ENCODE data around the gene TMEM123.

The TMEM123 gene

DNA sequence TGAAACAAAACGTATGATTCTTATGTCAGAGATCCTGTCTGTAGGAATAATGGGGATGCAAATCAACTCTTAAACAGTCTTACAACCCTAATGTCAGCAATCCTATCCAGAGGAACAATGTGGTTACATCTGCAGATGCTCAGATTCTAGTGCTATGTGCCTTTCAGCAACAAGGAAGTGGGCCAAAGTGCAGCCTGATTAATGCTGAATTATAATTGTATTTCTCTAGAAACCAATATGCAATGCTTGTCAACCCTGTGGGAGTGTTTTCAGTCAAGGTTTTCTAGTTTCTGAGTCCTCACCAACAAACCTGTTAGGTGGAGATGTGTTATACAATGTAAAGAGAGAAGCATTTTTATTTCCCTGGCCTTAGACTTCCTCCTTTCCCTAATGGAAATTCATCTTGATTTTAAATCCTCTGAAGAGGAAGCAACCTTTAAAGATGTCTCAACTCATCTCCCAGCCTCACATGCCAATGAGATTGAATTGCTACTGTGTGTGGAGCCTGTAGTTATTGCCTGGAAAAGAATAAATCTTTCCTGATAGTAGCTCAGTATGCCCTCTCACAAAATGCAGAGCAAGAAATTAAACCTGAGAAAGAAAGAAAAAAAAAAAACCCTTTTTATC is 26.2 kb upstream of the TMEM123 start:
- Mint-ChIP-seq H3K9me3 (no peaks in the 10 kb centered on the region), H3K27me3 (ENCODE audit: low read depth, poor library complexity) (peaks cover 3% of the 10 kb centered on the region), H3K27ac (no peak overlapping the region), H3K36me3 (ENCODE audit: low read depth) (no peaks in the 10 kb centered on the region), H3K4me3 (no peak overlapping the region), H3K4me1 (peaks cover 18% of the 10 kb centered on the region)
- no peak for DNase-seq
- TF ChIP-seq CTCF (IDR thresholded peaks at IDR 0.05), result no peak

GRCh38 chr11:102476812-102477211 is 24.2 kb upstream of the TMEM123 start:
- no peaks in the 10 kb centered on the region for H3K36me3 Mint-ChIP-seq (ENCODE audit: low read depth)
- H3K4me3 Mint-ChIP-seq, result no peak overlapping the region
- no peak for TF ChIP-seq CTCF (IDR thresholded peaks at IDR 0.05)
- no peak for DNase-seq
- peak overlapping the region; percentile 96 for H3K27ac Mint-ChIP-seq
- no peaks in the 10 kb centered on the region for H3K9me3 Mint-ChIP-seq
- peaks cover 18% of the 10 kb centered on the region for H3K4me1 Mint-ChIP-seq
- peaks cover 3% of the 10 kb centered on the region for H3K27me3 Mint-ChIP-seq (ENCODE audit: low read depth, poor library complexity)

GRCh38 chr11:102476069-102476468 is 23.5 kb upstream of the TMEM123 start:
- H3K27me3 Mint-ChIP-seq (ENCODE audit: low read depth, poor library complexity), result no peaks in the 10 kb centered on the region
- no peaks in the 10 kb centered on the region for H3K36me3 Mint-ChIP-seq (ENCODE audit: low read depth)
- no peak for DNase-seq
- H3K4me3 Mint-ChIP-seq, result no peak overlapping the region
- peak overlapping the region; percentile 96 for H3K27ac Mint-ChIP-seq
- no peaks in the 10 kb centered on the region for H3K9me3 Mint-ChIP-seq
- peaks cover 18% of the 10 kb centered on the region for H3K4me1 Mint-ChIP-seq
- no peak for TF ChIP-seq CTCF (IDR thresholded peaks at IDR 0.05)

- TF ChIP-seq CTCF (IDR thresholded peaks at IDR 0.05), result no peak
- Mint-ChIP-seq H3K4me1 (peaks cover 18% of the 10 kb centered on the region), H3K9me3 (no peaks in the 10 kb centered on the region)
Observed at GRCh38 chr11:102473543-102473942, 21.0 kb upstream of the TMEM123 start.

DNA sequence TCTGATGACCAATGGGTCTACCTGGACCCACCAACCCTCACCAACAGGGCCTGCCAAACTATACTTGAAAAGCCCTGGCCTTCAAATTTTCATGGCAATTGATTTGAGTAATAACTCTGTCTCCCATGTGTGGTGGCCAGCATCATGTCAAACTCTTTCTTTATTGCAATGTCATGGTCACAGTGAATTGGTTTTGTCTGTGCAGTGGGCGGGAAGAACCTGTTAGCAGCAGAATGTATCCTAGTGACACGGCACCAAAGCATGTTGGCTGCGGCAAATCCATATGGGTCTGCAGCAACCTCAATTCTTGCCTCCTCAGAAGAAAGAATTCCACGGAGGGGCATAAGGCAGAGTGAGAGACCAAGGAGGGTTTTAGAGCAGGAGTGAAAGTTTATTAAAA is 19.6 kb upstream of the TMEM123 start:
- H3K27me3 Mint-ChIP-seq (ENCODE audit: low read depth, poor library complexity), result no peaks in the 10 kb centered on the region
- H3K9me3 Mint-ChIP-seq, result no peaks in the 10 kb centered on the region
- no peak for DNase-seq
- H3K36me3 Mint-ChIP-seq (ENCODE audit: low read depth), result no peaks in the 10 kb centered on the region
- H3K27ac Mint-ChIP-seq, result no peak overlapping the region
- TF ChIP-seq CTCF (IDR thresholded peaks at IDR 0.05), result no peak
- H3K4me3 Mint-ChIP-seq, result no peak overlapping the region
- H3K4me1 Mint-ChIP-seq, result peaks cover 11% of the 10 kb centered on the region

More at GRCh38 chr11:102473543-102473942, 21.0 kb upstream of the TMEM123 start:
- Mint-ChIP-seq H3K36me3 (ENCODE audit: low read depth) (no peaks in the 10 kb centered on the region), H3K27ac (no peak overlapping the region), H3K4me3 (no peak overlapping the region), H3K27me3 (ENCODE audit: low read depth, poor library complexity) (no peaks in the 10 kb centered on the region)
- no peak for DNase-seq

DNA sequence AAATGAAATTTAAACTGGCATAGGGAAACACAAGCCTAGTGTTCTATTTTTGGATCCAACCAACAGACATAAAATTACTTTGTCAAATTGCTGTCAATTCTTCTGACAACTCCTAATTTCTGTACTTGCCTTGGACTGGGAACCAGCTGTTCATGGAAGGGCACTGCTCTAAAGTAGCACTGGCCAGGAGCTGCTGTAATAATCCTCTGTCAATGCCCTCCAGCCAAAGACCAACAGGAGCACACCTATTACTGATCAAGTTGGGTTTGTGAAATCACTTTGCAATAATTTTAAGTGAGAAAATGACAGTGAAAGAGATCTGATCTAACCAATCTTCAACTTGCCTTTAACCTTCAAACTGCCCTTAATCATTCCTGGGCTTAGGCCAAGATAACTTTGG is 18.9 kb upstream of the TMEM123 start:
- no peak for DNase-seq
- TF ChIP-seq CTCF (IDR thresholded peaks at IDR 0.05), result no peak
- Mint-ChIP-seq H3K4me3 (no peak overlapping the region), H3K36me3 (ENCODE audit: low read depth) (no peaks in the 10 kb centered on the region), H3K27ac (no peak overlapping the region), H3K9me3 (no peaks in the 10 kb centered on the region), H3K27me3 (ENCODE audit: low read depth, poor library complexity) (no peaks in the 10 kb centered on the region), H3K4me1 (peaks cover 4% of the 10 kb centered on the region)
